Heart left ventricle (tissue), 16 donors: ENCODE results near the gene CDK3. TPM values are rescaled to one million over a fixed set of nuclear protein-coding genes. Genes with fewer than 3 reads are reported as not detected.
"Not testable (repeated sequence)": the region's sequence is repeated elsewhere in the genome, so short reads cannot be mapped to it uniquely, and the experiment has no call there.

Experiments
- ATAC-seq, 4 donors: fragments of 200-7000 bp; cut with Tn5 transposase; one replicate each; pipeline ENCODE4 v1.9.1; 2020 to 2022; ENCODE audit warnings: moderate library complexity in 4 of 4, mild to moderate bottlenecking in 3 of 4, moderate number of reproducible peaks in 1 of 4
- DNase-seq, 5 donors: peaks; one replicate each; pipeline ENCODE4 v3.0.0-alpha.2; 2020
- H3K27ac ChIP-seq, 12 donors: fragments of 200-600 bp; sonication (generic) in 4 of 12; one replicate each; pipeline versions ENCODE4 v1.5.0 to v1.8.0; 2016 to 2022; ENCODE audit warnings: mild to moderate bottlenecking in 2 of 12
- H3K27me3 ChIP-seq, 9 donors: fragments of 200-600 bp; sonication (generic) in 2 of 9; one replicate each; pipeline versions ENCODE4 v1.5.1 to v1.8.0; 2016 to 2022; ENCODE audit warnings: mild to moderate bottlenecking in 3 of 9
- H3K36me3 ChIP-seq, 9 donors: fragments of 200-600 bp; sonication (generic) in 2 of 9; one replicate each; pipeline versions ENCODE4 v1.5.0 to v1.8.0; 2018 to 2022; ENCODE audit warnings: mild to moderate bottlenecking in 2 of 9
- H3K4me1 ChIP-seq, 12 donors: fragments of 200-600 bp; sonication (generic) in 4 of 12; one replicate each; pipeline versions ENCODE4 v1.5.0 to v1.8.0; 2016 to 2022; ENCODE audit warnings: mild to moderate bottlenecking in 3 of 12
- H3K4me3 ChIP-seq, 12 donors: fragments of 200-600 bp; sonication (generic) in 4 of 12; one replicate each; pipeline versions ENCODE4 v1.5.0 to v1.8.0; 2017 to 2022; ENCODE audit warnings: mild to moderate bottlenecking in 9 of 12, moderate library complexity in 4 of 12
- H3K9me3 ChIP-seq, 12 donors: fragments of 200-600 bp; sonication (generic) in 4 of 12; one replicate each; pipeline versions ENCODE4 v1.5.0 to v1.8.0; 2016 to 2022; ENCODE audit warnings: mild to moderate bottlenecking in 1 of 12
- CTCF ChIP-seq, 12 donors: fragments of 200-600 bp; sonication (generic) in 4 of 12; IDR thresholded peaks; one replicate each; pipeline versions ENCODE4 v1.5.0 to v1.8.0; 2018 to 2022; ENCODE audit warnings: antibody characterized with exemption in 12 of 12, mild to moderate bottlenecking in 5 of 12
- POLR2A ChIP-seq, 2 donors: fragments of 450-650 bp; IDR thresholded peaks; one replicate each; pipeline ENCODE4 v1.6.1; 2017; ENCODE audit warnings: antibody characterized with exemption in 2 of 2, mild to moderate bottlenecking in 2 of 2, moderate library complexity in 2 of 2
- WGBS, 4 donors: extraction: QIAGEN DNeasy Blood & Tissue Kit in 2 of 4; methylation state at CpG; one replicate each; pipeline versions ENCODE4 v1.1.5 to v1.1.7; 2013 to 2018; 5-methylcytosine and 5-hydroxymethylcytosine counted together
- intact Hi-C, 10 donors: fragments of 100-400 bp; cut with DNase I; formaldehyde crosslinking; loops; one replicate each; pipeline versions ENCODE4 v1.11.1 to v1.14.2; 2022
- polyA plus RNA-seq, 2 donors: library from polyadenylated mRNA; stranded (reverse); fragments of 200-250 nt; gene quantifications; one replicate each; pipeline ENCODE4 v1.2.3, GENCODE V29; 2013
- total RNA-seq, 9 donors: library from RNA; depleted of rRNA in 2 of 9; stranded (reverse); fragments of >200 nt in 2 of 9; fragmentation: NEBNext Ultra II Directional in 3 of 9; extraction: Animal tissue kit (Norgen Biotek cat#: 25700) in 3 of 9; gene quantifications; one replicate each; pipeline versions ENCODE4 v1.1.0 to v1.2.4, GENCODE V29; 2016 to 2023
- donor health status: ischemic (EF 13 %, LVEDD 7.1; RV severe dilation, severe dysfunction).
- donor health status: healthy with polysubstance abuse.
- donor health status: DM: no; HTN: yes; CAD: no.
- donor health status: DM: no; HTN: no; CAD: no.
- donor health status: ischemic (EF 25% LVEDD 6.9; RV normal size, moderate dysfunction).
- donor health status: ischemic (EF 25% LVEDD 5.7; RV mildly dilated, moderate dysfunction).
- donor health status: healthy.
- donor health status: DM: yes; HTN: yes; CAD: no.
- donor health status: ischemic (EF 35%, LVEDD 5.7; RV mildly dilated, moderate dysfunction).
- donor health status: nonischemic (EF 11% LVEDD 7.7; RV severe dilation, severe dysfunction).
- donor health status: DM: yes; HTN: yes; CAD: no.
- donor health status: PGD.
- donor health status: ischemic (EF 29% LVEDD 5.4; RV normal size, mild dysfunction).
- donor health status: nonischemic (EF 23%, LVEDD 6.1; RV moderate dilation, normal function).

CDK3 gene
- total and polyA plus RNA-seq, 11 donors = 0.46 to 3.6 (median 1.6) TPM; not detected in 2

- Histone ChIP-seq H3K4me3 (no peak overlapping the region), H3K36me3 (peaks cover 0 to 77% (median 35%) of the 10 kb centered on the region in 9 donors), H3K27me3 (no peaks in the 10 kb centered on the region), H3K4me1 (peaks cover 0 to 30% (median 11%) of the 10 kb centered on the region in 12 donors), H3K27ac (peak overlapping the region in 4 of 12 donors; percentile 3 to 58 (median 39)), H3K9me3 (no peaks in the 10 kb centered on the region)
- TF ChIP-seq POLR2A (IDR thresholded peaks at IDR 0.05) (no peak), CTCF (IDR thresholded peaks at IDR 0.05) (no peak)
- intact Hi-C loops = no loop called here
- ATAC-seq (no peak), DNase-seq (no peak)
- whole genome bisulfite sequencing, 4 donors = 91 to 93% (median 91%) methylated on average over 7 of the region's 7 CpGs
Observed at GRCh38 chr17:75970626-75971025, 30.0 kb upstream of the CDK3 start.

DNA sequence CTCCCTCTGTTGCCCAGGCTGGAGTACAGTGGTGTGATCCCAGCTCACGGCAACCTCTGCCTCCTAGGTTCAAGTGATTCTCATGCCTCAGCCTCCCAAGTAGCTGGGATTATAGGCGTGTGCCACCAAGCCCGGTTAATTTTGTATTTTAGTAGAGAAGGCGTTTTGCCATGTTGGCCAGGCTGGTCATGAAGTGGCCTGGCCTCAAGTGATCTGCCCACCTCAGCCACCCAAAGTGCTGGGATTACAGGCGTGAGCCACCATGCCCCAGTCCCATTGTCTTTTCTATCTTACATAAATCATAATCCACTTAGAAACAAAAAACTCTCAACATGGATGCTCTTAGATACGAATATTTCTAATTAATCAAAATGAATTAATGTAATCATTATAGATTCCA lies 25.5 kb upstream of the CDK3 start:
- 88 to 95% (median 91%) methylated on average over 6 of the region's 6 CpGs for WGBS, 4 donors
- not testable (repeated sequence) for H3K27me3 ChIP-seq, H3K4me3 ChIP-seq, DNase-seq, H3K9me3 ChIP-seq, ATAC-seq
- H3K4me1 ChIP-seq = peaks cover 0 to 57% (median 37%) of the 10 kb centered on the region in 12 donors
- peaks cover 0 to 60% (median 34%) of the 10 kb centered on the region in 9 donors for H3K36me3 ChIP-seq
- H3K27ac ChIP-seq = peak overlapping the region in 5 of 12 donors; percentile 33 to 55 (median 51)
- intact Hi-C loops = loop anchor here in 2 of 10 donors (5.0 kb wide), 1 partner anchor 33 kb away; the partner anchor contains the start of gene FBF1 (in 2 of the 2)

DNA sequence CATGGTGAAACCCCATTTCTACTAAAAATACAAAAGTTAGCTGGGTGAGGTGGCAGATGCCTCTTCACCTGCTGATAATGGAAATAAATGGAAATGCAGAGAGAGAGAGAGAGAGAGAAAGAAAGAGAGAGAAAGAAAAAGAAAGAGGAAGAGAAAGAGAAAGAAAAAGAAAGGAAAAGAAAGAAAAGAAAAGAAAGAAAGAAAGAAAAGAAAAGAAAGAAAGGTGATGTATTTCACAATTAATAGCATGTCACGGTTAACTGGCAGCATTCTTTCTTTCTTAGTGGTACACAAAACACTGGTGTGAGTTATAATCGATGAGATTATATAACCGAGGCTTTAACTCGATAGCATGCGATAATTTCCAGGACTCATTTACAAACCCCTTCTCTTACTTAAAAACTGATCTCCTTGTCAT lies 24.9 kb upstream of the CDK3 start:
- H3K27ac ChIP-seq = peak overlapping the region in 9 of 12 donors; percentile 12 to 68 (median 49)
- peak overlapping the region in 8 of 12 donors; percentile 0 to 24 (median 8) for H3K4me3 ChIP-seq
- no peaks in the 10 kb centered on the region for H3K27me3 ChIP-seq
- DNase-seq (no peak), ATAC-seq (no peak)
- TF ChIP-seq POLR2A (IDR thresholded peaks at IDR 0.05) (no peak), CTCF (IDR thresholded peaks at IDR 0.05) (no peak)
- intact Hi-C loops = loop anchor here in 2 of 10 donors (5.0 kb wide), 1 partner anchor 33 kb away; the partner anchor contains the start of gene FBF1 (in 2 of the 2)
- WGBS, 4 donors = 63 to 66% (median 65%) methylated on average over 5 of the region's 5 CpGs
- no peaks in the 10 kb centered on the region for H3K9me3 ChIP-seq
- H3K4me1 ChIP-seq = peaks cover 0 to 59% (median 39%) of the 10 kb centered on the region in 12 donors
- peaks cover 0 to 54% (median 28%) of the 10 kb centered on the region in 9 donors for H3K36me3 ChIP-seq

DNA sequence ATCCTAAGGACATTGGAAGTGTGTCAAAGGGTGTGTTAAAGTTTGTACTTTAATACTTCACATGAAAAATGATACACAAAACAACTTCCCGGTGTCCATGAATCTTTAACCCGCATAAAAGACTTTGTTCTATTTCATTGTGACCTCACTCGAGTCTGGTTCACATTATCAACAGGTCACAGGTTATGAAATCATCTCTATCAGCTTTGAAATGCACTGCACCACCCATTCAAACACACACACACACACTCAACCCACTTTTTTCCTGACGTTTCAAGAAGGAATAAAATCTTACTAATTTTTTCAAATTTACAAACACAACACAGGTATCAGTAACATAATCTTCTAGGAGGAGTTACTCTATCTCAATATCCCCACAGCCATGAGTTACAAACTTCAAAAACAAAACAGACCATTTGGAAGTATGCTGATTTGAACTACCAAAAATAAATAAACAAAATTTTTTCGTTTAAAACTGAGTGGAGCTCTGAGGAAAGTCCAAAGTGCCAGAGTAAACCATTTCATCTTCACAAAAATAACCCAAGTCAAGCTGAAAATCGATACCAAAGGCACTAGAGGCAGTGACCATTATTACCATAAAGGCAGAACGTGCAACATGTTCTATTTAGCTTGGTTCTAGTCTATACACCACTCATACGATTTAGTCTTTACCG lies 24.3 kb upstream of the CDK3 start:
- Histone ChIP-seq H3K9me3 (no peaks in the 10 kb centered on the region), H3K27me3 (no peaks in the 10 kb centered on the region), H3K4me3 (peak overlapping the region in 8 of 12 donors; percentile 0 to 24 (median 8)), H3K4me1 (peaks cover 0 to 64% (median 39%) of the 10 kb centered on the region in 12 donors), H3K36me3 (peaks cover 0 to 50% (median 23%) of the 10 kb centered on the region in 9 donors), H3K27ac (peak overlapping the region in 8 of 12 donors; percentile 33 to 68 (median 50))
- no peak for TF ChIP-seq POLR2A (IDR thresholded peaks at IDR 0.05)
- no peak for TF ChIP-seq CTCF (IDR thresholded peaks at IDR 0.05)
- DNase-seq (no peak), ATAC-seq (no peak)
- intact Hi-C loops = loop anchor here in 2 of 10 donors (5.0 kb wide), 1 partner anchor 34 kb away; the partner anchor contains the start of gene FBF1 (in 2 of the 2)
- 46 to 50% (median 48%) methylated on average over 9 of the region's 9 CpGs for WGBS, 4 donors
